ENCODE measurements around the gene RAP2A. TPM values are rescaled to one million over a fixed set of nuclear protein-coding genes. Genes with fewer than 3 reads are reported as not detected.

RAP2A gene
- total RNA-seq, 2 experiments from 2014 or later, result 9.2 to 15.4 TPM

- H3K9me2 ChIP-seq (ENCODE audit: insufficient read depth, low read length), result no peaks in the 10 kb centered on the region
- intact Hi-C loops (cut with micrococcal nuclease; ENCODE audit: unreplicated experiment), result no loop called here
- no peak overlapping the region for H3K4me3 ChIP-seq (ENCODE audit: low read depth, low read length, poor library complexity, severe bottlenecking)
- H3K27ac ChIP-seq (ENCODE audit: low read depth, low read length, poor library complexity, severe bottlenecking), result no peak overlapping the region
- BruUV-seq (replicated peaks), result no TSS peak
- H2AFZ ChIP-seq (ENCODE audit: low read length), result no peak overlapping the region
- no peaks in the 10 kb centered on the region for H4K20me1 ChIP-seq (ENCODE audit: insufficient read depth, low read length)
- TF ChIP-seq EZH2phosphoT487 (IDR thresholded peaks at IDR 0.05; ENCODE audit: borderline replicate concordance, low read depth, low read length), result no peak
- TF ChIP-seq, protein P1, sequence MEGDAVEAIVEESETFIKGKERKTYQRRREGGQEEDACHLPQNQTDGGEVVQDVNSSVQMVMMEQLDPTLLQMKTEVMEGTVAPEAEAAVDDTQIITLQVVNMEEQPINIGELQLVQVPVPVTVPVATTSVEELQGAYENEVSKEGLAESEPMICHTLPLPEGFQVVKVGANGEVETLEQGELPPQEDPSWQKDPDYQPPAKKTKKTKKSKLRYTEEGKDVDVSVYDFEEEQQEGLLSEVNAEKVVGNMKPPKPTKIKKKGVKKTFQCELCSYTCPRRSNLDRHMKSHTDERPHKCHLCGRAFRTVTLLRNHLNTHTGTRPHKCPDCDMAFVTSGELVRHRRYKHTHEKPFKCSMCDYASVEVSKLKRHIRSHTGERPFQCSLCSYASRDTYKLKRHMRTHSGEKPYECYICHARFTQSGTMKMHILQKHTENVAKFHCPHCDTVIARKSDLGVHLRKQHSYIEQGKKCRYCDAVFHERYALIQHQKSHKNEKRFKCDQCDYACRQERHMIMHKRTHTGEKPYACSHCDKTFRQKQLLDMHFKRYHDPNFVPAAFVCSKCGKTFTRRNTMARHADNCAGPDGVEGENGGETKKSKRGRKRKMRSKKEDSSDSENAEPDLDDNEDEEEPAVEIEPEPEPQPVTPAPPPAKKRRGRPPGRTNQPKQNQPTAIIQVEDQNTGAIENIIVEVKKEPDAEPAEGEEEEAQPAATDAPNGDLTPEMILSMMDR (conservative IDR thresholded peaks at IDR 0.05; ENCODE audit: low read length), result no peak
- H3K36me3 ChIP-seq (ENCODE audit: insufficient read depth, low read length), result no peaks in the 10 kb centered on the region
- no peaks in the 10 kb centered on the region for H3K4me1 ChIP-seq (ENCODE audit: insufficient read depth, low read length, poor library complexity, severe bottlenecking)
- no peak overlapping the region for H3K4me2 ChIP-seq (ENCODE audit: low read length)
- POLR2A ChIA-PET, result interaction anchor here (1.6 kb wide), 1 partner anchor 11 kb away, joined by 5 read pairs; no protein-coding TSS in a partner anchor
- CTCF ChIA-PET (ENCODE audit: unreplicated experiment), result no interaction called here
- no peaks in the 10 kb centered on the region for H3K79me2 ChIP-seq (ENCODE audit: insufficient read depth, low read depth, low read length)
- no peak for DNase-seq (ENCODE audit: low spot score)
- no peaks in the 10 kb centered on the region for H3K9me3 ChIP-seq (ENCODE audit: low read length)
Observed at GRCh38 chr13:97408938-97409337, 25.0 kb upstream of the RAP2A start.

DNA sequence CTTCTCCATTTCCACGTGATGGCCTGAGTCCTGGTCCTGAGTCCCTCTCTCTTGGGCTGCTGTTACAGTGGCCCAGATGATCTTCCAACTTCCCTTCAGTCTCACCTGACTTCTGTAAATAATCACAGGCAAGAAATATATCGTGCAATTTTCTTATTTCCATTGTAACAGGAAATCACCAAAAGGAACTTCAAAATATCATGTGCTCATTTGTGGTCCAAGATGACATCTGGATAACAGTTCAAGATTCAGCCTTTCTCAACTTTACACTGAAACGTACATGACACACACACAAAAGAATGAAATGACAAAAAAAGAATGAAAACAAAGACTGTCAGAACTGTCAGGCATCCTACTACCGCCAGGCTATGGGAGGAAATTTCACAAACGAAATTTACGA, 22.0 kb upstream of the RAP2A start:
- POLR2A ChIA-PET, result interaction anchor here (0.6 kb wide), 1 partner anchor 39 kb away, joined by 3 read pairs; no protein-coding TSS in a partner anchor
- Histone ChIP-seq H3K4me1 (ENCODE audit: insufficient read depth, low read length, poor library complexity, severe bottlenecking) (no peaks in the 10 kb centered on the region), H3K9me3 (ENCODE audit: low read length) (no peaks in the 10 kb centered on the region), H2AFZ (ENCODE audit: low read length) (no peak overlapping the region), H3K4me3 (ENCODE audit: low read depth, low read length, poor library complexity, severe bottlenecking) (no peak overlapping the region), H3K79me2 (ENCODE audit: insufficient read depth, low read depth, low read length) (no peaks in the 10 kb centered on the region), H3K36me3 (ENCODE audit: insufficient read depth, low read length) (no peaks in the 10 kb centered on the region), H4K20me1 (ENCODE audit: insufficient read depth, low read length) (no peaks in the 10 kb centered on the region), H3K27ac (ENCODE audit: low read depth, low read length, poor library complexity, severe bottlenecking) (no peak overlapping the region), H3K9me2 (ENCODE audit: insufficient read depth, low read length) (no peaks in the 10 kb centered on the region), H3K4me2 (ENCODE audit: low read length) (no peak overlapping the region)
- intact Hi-C loops (cut with micrococcal nuclease; ENCODE audit: unreplicated experiment), result no loop called here
- no peak for DNase-seq (ENCODE audit: low spot score)
- TF ChIP-seq, protein P1 (conservative IDR thresholded peaks at IDR 0.05; ENCODE audit: low read length), result no peak
- TF ChIP-seq EZH2phosphoT487 (IDR thresholded peaks at IDR 0.05; ENCODE audit: borderline replicate concordance, low read depth, low read length), result no peak
- no TSS peak for BruUV-seq (replicated peaks)
- CTCF ChIA-PET (ENCODE audit: unreplicated experiment), result no interaction called here

DNA sequence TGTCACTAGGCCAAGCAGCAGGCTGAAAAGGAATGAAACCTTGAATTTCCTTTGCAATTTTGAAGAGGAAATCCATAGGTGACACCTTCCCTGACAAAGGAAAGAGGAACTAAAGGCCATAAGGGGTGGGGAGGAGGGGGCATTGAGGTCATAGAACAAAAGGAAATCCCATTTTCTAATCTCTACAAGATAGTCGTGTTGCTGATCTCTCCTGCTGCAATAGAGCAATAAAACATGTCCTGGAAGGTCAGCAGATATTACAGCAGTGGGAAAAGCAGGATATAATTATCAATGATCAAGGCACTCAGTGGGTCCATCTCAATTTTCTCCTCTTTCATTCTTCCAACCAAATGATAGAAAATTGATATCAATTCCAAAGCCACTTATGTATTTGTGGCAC, 20.3 kb upstream of the RAP2A start:
- no peak for DNase-seq (ENCODE audit: low spot score)
- BruUV-seq (replicated peaks), result no TSS peak
- intact Hi-C loops (cut with micrococcal nuclease; ENCODE audit: unreplicated experiment), result no loop called here
- Histone ChIP-seq H3K79me2 (ENCODE audit: insufficient read depth, low read depth, low read length) (no peaks in the 10 kb centered on the region), H3K9me2 (ENCODE audit: insufficient read depth, low read length) (no peaks in the 10 kb centered on the region), H2AFZ (ENCODE audit: low read length) (no peak overlapping the region), H3K4me1 (ENCODE audit: insufficient read depth, low read length, poor library complexity, severe bottlenecking) (no peaks in the 10 kb centered on the region), H3K27ac (ENCODE audit: low read depth, low read length, poor library complexity, severe bottlenecking) (no peak overlapping the region), H4K20me1 (ENCODE audit: insufficient read depth, low read length) (no peaks in the 10 kb centered on the region), H3K36me3 (ENCODE audit: insufficient read depth, low read length) (no peaks in the 10 kb centered on the region), H3K4me3 (ENCODE audit: low read depth, low read length, poor library complexity, severe bottlenecking) (no peak overlapping the region), H3K4me2 (ENCODE audit: low read length) (no peak overlapping the region), H3K9me3 (ENCODE audit: low read length) (no peaks in the 10 kb centered on the region)
- TF ChIP-seq, protein P1 (conservative IDR thresholded peaks at IDR 0.05; ENCODE audit: low read length), result no peak
- no peak for TF ChIP-seq EZH2phosphoT487 (IDR thresholded peaks at IDR 0.05; ENCODE audit: borderline replicate concordance, low read depth, low read length)
- ChIA-PET POLR2A (no interaction called here), CTCF (ENCODE audit: unreplicated experiment) (no interaction called here)

Data from OCI-LY7 (cell line).